COLO829 (cell line): ENCODE measurements around the gene DZIP3.

Source experiments
- DNase-seq: peaks from one replicate; pipeline ENCODE4 v3.0.0; 2012; ENCODE audit warnings: low spot score

DZIP3 gene

GRCh38 chr3:108705045-108705444 lies 115.5 kb downstream of the DZIP3 start:
- DNase-seq: no peak

GRCh38 chr3:108713009-108713516 lies 123.5 kb downstream of the DZIP3 start:
- DNase-seq: no peak

GRCh38 chr3:108713816-108714215 lies 124.3 kb downstream of the DZIP3 start:
- no peak for DNase-seq

- no peak for DNase-seq
Observed at GRCh38 chr3:108718454-108718853, 128.9 kb downstream of the DZIP3 start.

GRCh38 chr3:108719178-108719806 lies 129.8 kb downstream of the DZIP3 start:
- no peak for DNase-seq

- DNase-seq: no peak
Observed at GRCh38 chr3:108722724-108723123, 133.2 kb downstream of the DZIP3 start.

GRCh38 chr3:108724101-108724500 lies 134.6 kb downstream of the DZIP3 start:
- no peak for DNase-seq

- no peak for DNase-seq
Observed at GRCh38 chr3:108728105-108728504, 138.6 kb downstream of the DZIP3 start.

GRCh38 chr3:108728934-108729333 lies 139.4 kb downstream of the DZIP3 start:
- no peak for DNase-seq

GRCh38 chr3:108736821-108737220 lies 147.3 kb downstream of the DZIP3 start:
- DNase-seq: no peak

- no peak for DNase-seq
Observed at GRCh38 chr3:108742929-108743328, 153.4 kb downstream of the DZIP3 start.
